Measurements from ENCODE around the gene ZCRB1. TPM values are rescaled to one million over a fixed set of nuclear protein-coding genes. Genes with fewer than 3 reads are reported as not detected.

The ZCRB1 gene
- total RNA-seq, 1 experiment from 2014 or later: 38.9 TPM

DNA sequence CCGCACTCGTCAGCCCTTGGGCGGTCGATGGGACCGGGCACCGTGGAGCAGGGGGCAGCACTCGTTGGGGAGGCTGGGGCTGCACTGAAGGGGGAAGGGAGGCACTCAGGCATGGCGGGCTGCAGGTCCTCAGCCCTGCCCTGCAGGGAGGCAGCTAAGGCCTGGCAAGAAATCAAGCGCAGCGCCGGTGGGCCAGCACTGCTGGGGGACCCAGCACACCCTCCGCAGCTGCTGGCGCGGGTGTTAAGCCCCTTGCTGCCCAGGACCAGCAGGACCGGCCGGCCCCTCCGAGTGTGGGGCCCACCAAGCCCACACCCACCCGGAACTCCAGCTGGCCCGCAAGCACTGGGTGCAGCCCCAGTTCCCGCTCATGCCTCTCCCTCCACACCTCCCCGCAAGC, 52.2 kb downstream of the ZCRB1 start:
- Mint-ChIP-seq H3K36me3 (ENCODE audit: insufficient read depth, unreplicated experiment) (no peaks in the 10 kb centered on the region), H3K27me3 (ENCODE audit: unreplicated experiment) (peaks cover 13% of the 10 kb centered on the region), H3K4me1 (ENCODE audit: low read depth, unreplicated experiment) (no peaks in the 10 kb centered on the region), H3K4me3 (ENCODE audit: low read depth, unreplicated experiment) (no peak overlapping the region), H3K9me3 (ENCODE audit: low read depth, unreplicated experiment) (no peaks in the 10 kb centered on the region), H3K27ac (ENCODE audit: unreplicated experiment) (no peak overlapping the region)
- TF ChIP-seq, protein P1, sequence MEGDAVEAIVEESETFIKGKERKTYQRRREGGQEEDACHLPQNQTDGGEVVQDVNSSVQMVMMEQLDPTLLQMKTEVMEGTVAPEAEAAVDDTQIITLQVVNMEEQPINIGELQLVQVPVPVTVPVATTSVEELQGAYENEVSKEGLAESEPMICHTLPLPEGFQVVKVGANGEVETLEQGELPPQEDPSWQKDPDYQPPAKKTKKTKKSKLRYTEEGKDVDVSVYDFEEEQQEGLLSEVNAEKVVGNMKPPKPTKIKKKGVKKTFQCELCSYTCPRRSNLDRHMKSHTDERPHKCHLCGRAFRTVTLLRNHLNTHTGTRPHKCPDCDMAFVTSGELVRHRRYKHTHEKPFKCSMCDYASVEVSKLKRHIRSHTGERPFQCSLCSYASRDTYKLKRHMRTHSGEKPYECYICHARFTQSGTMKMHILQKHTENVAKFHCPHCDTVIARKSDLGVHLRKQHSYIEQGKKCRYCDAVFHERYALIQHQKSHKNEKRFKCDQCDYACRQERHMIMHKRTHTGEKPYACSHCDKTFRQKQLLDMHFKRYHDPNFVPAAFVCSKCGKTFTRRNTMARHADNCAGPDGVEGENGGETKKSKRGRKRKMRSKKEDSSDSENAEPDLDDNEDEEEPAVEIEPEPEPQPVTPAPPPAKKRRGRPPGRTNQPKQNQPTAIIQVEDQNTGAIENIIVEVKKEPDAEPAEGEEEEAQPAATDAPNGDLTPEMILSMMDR (IDR thresholded peaks at IDR 0.05; ENCODE audit: unreplicated experiment): no peak
- no peak for DNase-seq
- no TSS peak for BruUV-seq (replicated peaks)
- intact Hi-C loops (cut with micrococcal nuclease; ENCODE audit: unreplicated experiment): no loop called here
- CTCF ChIA-PET: no interaction called here

DNA sequence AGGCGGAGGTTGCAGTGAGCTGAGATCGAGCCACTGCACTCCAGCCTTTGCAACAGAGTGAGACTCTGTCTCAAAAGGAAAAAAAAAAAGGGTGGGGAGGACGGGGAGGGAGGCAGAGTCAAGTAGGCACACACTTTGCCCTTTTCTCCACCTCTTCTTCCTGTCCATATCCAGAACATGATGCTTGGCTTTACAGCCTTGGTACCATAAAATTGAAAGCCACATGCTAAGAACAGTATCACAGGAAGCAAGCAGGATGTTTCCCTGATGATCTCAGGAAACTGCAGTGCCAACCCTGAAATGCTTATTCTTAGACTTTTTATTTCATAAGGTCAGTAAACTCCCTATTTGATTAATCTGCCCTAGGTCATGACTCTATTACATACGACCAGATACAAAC, 55.3 kb downstream of the ZCRB1 start:
- no TSS peak for BruUV-seq (replicated peaks)

DNA sequence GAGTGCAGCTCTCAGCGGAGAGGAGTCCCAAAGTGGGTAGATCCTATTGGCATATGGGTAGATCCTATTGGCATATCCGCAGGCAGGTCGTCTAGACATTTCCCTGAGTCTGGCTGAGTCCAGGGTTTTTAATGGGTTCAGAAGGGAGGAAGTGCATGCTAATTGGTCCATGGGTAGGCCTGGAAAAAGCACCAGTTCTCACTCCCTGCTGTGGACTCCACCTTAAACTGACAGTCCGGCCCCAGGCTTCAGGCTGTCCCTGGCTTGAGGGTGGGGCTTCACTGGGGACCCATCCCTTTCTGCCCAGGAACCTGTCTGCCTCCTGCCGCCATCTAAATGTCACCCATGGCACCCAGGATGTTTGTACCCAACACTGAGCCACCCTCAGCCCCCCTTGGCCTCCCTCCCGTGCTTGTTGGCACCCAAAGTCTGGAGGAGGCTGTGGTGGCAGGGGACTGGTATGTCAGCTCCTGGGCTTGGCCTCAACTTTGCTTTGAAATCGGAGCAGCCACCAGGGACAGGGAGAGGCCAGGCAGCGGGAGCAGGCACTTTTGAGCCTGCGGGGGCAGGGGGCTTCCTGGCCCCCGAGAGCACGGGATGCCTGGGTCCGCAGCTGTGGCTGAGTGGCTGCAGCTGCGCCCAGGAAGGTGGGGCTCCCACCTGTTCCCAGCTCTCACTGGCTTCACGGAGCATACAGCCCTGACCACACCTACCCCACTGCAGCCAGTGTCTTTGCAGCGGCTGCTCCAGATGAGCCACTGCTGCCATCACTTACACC, 58.3 kb downstream of the ZCRB1 start:
- TF ChIP-seq, protein P1 (IDR thresholded peaks at IDR 0.05; ENCODE audit: unreplicated experiment): no peak
- Mint-ChIP-seq H3K4me3 (ENCODE audit: low read depth, unreplicated experiment) (no peak overlapping the region), H3K9me3 (ENCODE audit: low read depth, unreplicated experiment) (no peaks in the 10 kb centered on the region), H3K27ac (ENCODE audit: unreplicated experiment) (no peak overlapping the region), H3K27me3 (ENCODE audit: unreplicated experiment) (peaks cover 13% of the 10 kb centered on the region), H3K4me1 (ENCODE audit: low read depth, unreplicated experiment) (no peaks in the 10 kb centered on the region), H3K36me3 (ENCODE audit: insufficient read depth, unreplicated experiment) (no peaks in the 10 kb centered on the region)
- intact Hi-C loops (cut with micrococcal nuclease; ENCODE audit: unreplicated experiment): no loop called here
- DNase-seq: no peak
- no TSS peak for BruUV-seq (replicated peaks)
- CTCF ChIA-PET: no interaction called here

More for the DNA sequence above, 55.3 kb downstream of the ZCRB1 start:
- Mint-ChIP-seq H3K36me3 (ENCODE audit: insufficient read depth, unreplicated experiment) (no peaks in the 10 kb centered on the region), H3K4me1 (ENCODE audit: low read depth, unreplicated experiment) (no peaks in the 10 kb centered on the region), H3K9me3 (ENCODE audit: low read depth, unreplicated experiment) (no peaks in the 10 kb centered on the region), H3K4me3 (ENCODE audit: low read depth, unreplicated experiment) (no peak overlapping the region), H3K27me3 (ENCODE audit: unreplicated experiment) (peaks cover 13% of the 10 kb centered on the region), H3K27ac (ENCODE audit: unreplicated experiment) (no peak overlapping the region)
- intact Hi-C loops (cut with micrococcal nuclease; ENCODE audit: unreplicated experiment): no loop called here
- CTCF ChIA-PET: no interaction called here
- TF ChIP-seq, protein P1 (IDR thresholded peaks at IDR 0.05; ENCODE audit: unreplicated experiment): no peak
- no peak for DNase-seq

DNA sequence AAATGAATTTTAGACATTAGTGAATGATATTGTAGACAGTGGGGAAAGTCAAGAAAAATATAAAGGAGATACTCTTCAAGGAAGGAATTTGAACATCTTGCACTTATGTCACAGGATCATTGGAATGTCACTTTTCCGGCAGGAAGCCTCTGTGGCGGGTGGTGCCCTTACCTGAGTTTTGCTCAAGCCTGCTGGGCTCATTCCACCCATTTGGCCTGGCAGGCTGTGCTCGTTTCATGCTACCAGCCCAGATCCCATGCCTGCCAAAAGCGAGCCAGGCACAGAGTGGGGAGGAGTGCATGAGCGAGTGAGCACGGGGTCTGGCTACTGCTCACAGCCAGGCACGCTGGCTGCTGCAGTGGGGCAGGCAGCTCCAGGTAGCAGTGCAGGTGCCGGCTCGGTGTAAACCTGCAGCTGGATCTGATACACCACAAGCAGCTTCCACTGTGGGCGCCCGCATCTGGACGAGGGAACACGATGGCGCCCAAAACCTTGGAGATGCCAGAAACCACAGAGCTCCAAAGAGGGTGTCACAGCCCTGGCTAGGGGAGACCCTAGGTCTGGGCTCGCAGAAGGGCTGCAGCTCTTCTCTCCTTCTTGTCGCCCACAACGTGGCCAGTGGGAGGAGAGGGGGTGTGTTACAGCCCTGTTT, 59.2 kb downstream of the ZCRB1 start:
- intact Hi-C loops (cut with micrococcal nuclease; ENCODE audit: unreplicated experiment): no loop called here
- no peak overlapping the region for H3K4me3 Mint-ChIP-seq (ENCODE audit: low read depth, unreplicated experiment)
- H3K27ac Mint-ChIP-seq (ENCODE audit: unreplicated experiment): no peak overlapping the region
- no peaks in the 10 kb centered on the region for H3K4me1 Mint-ChIP-seq (ENCODE audit: low read depth, unreplicated experiment)
- TF ChIP-seq, protein P1 (IDR thresholded peaks at IDR 0.05; ENCODE audit: unreplicated experiment): no peak
- H3K9me3 Mint-ChIP-seq (ENCODE audit: low read depth, unreplicated experiment): no peaks in the 10 kb centered on the region
- H3K36me3 Mint-ChIP-seq (ENCODE audit: insufficient read depth, unreplicated experiment): no peaks in the 10 kb centered on the region
- BruUV-seq (replicated peaks): no TSS peak
- DNase-seq: no peak
- CTCF ChIA-PET: no interaction called here
- peaks cover 13% of the 10 kb centered on the region for H3K27me3 Mint-ChIP-seq (ENCODE audit: unreplicated experiment)

Measured in Calu3 (cell line).